CD4-positive, alpha-beta T cell treated with Interleukin-21 for 1 hour (primary cell): Measurements from ENCODE around the gene OR13G1.
"Not testable (repeated sequence)": the region's sequence is repeated elsewhere in the genome, so short reads cannot be mapped to it uniquely, and the experiment has no call there.

ENCODE experiments used
- DNase-seq: peaks from one replicate; pipeline ENCODE4 v3.0.0-alpha.2; 2020

The OR13G1 gene, protein sequence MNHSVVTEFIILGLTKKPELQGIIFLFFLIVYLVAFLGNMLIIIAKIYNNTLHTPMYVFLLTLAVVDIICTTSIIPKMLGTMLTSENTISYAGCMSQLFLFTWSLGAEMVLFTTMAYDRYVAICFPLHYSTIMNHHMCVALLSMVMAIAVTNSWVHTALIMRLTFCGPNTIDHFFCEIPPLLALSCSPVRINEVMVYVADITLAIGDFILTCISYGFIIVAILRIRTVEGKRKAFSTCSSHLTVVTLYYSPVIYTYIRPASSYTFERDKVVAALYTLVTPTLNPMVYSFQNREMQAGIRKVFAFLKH

DNA sequence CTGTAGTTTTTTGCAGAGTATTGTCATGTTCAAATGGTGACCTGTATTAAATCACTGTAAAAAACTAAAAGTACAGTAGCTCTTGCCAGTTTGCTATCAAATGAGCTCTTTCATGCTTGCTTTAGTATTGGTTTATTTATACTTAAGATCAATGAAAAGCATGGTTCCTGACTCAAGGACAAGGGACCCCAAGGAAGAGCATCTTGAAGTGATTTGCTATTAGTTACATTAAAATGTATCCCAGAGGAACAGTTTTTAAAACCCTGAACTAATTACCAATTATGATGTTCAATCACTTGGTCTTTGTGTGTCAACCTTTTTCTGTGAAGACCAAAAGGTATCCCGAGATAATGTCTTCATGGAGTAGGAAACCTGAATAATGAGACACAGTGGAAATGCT lies at the start of gene OR13G1:
OR13G1 (minus strand) TSS at position 101 of the 400 bp plus-strand sequence. CDS start 6,698 bp downstream, outside the sequence.
- no peak for DNase-seq

GRCh38 chr1:247721222-247721621 lies 41.7 kb upstream of the OR13G1 start:
- no peak for DNase-seq

GRCh38 chr1:247716546-247716945 lies 37.0 kb upstream of the OR13G1 start, which contains the start of gene OR6F1:
Gene OR6F1 (minus strand): TSS chr1:247716646. CDS start chr1:247712755, 3,891 bp downstream.
- no peak for DNase-seq

DNA sequence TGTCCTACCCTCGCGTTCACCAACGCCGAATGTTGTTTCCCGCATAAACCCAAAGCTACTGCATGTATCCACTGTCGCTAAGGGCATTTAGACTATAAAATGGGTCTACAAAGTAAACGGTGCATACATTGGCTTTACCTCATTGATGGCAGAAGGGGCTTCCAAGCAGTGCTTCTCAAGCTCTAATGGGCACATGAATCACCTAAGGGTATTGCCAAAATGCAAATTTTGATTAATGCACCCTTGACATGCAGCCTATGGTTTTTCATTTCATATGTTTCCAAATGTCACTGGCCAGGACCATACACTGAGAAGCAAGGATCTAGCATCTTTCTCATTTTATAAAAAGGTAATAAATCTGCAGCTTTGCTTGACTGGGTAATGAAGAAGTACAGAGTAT lies 34.2 kb upstream of the OR13G1 start:
- DNase-seq = no peak

GRCh38 chr1:247710681-247711080 lies 31.1 kb upstream of the OR13G1 start:
- not testable (repeated sequence) for DNase-seq

- DNase-seq = no peak
These were observed 21.8 kb upstream of the OR13G1 start for GRCh38 chr1:247701338-247701737.

DNA sequence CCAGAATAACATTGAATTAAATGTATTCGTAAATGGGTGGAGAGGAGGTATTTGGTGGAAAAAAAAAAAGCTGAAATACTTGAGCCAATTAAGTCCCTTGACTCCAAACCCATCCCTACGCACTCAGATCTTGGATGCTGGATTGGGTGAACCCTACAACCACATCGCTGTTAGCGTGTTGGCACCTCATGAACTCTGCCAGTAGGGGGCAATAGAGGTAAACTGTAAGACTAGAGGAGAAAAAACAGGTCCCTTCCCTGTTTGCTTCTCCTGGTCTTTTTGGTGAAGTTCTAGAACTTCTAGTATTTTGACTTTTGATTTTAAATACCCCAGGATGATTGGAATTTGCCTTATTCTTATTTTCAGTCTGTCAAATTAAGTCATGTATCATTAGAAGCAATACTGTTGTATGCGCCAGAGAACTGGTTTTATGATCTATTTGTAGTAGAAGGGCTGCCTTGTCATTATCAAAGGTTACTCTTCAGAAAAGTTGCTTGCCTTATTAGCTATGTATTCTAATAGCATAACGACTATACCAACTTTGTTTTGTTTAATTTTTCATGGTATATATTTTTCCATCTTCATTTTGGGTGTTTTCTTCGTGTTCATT lies 1.9 kb upstream of the OR13G1 start:
- peak; percentile 27 for DNase-seq

DNA sequence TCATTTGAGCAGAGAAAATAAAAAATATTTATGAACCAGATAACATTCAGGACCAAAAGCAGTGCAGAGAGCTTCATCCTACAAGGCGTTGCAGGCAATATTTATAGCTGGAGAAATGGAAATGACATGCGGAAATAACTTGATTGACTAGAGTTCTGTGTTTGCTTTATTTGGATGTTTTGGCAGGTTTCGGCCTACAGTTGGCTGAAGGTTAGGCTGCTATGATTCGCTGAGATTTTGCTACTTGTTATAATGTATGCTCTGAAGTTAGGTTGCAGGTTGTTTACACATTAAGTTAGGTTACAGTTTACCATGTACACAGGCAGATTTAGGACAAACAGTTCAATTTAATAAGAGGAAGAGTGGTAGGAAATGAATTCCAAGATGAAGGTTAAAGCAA lies 632 bp upstream of the OR13G1 start:
- no peak for DNase-seq

- DNase-seq = no peak
These were observed 10.3 kb downstream of the OR13G1 start for GRCh38 chr1:247669225-247669624.

- DNase-seq = no peak
These were observed 23.2 kb downstream of the OR13G1 start for GRCh38 chr1:247656221-247656875.

- DNase-seq = no peak
These were observed 26.5 kb downstream of the OR13G1 start for GRCh38 chr1:247653040-247653439.

- no peak for DNase-seq
These were observed 31.7 kb downstream of the OR13G1 start for GRCh38 chr1:247647864-247648263.

- no peak for DNase-seq
These were observed 32.7 kb downstream of the OR13G1 start for GRCh38 chr1:247646867-247647266.

- DNase-seq = no peak
These were observed 36.8 kb downstream of the OR13G1 start for GRCh38 chr1:247642742-247643141.

GRCh38 chr1:247639381-247639981 lies 40.1 kb downstream of the OR13G1 start:
- peak; percentile 23 for DNase-seq

- DNase-seq = no peak
These were observed 40.8 kb downstream of the OR13G1 start for GRCh38 chr1:247638781-247639180.

DNA sequence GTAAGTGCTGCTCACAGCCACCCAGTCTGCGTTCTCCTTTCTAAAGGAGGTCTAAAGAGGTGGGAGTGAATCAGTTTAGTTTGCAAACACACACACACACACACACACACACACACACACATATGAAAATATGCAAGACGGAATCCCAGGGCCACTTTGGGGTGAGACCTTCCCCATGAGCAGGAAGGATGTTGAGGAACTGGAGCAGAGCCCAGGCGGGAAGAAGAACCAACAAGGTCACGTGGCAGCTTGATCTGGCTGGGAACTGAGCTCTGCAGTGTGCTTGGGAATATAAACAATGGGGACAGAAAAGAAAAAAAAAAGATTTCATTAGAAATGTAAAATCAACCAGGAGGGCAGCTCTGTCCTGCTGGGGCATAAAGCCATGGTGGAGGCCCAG lies 41.5 kb downstream of the OR13G1 start:
- no peak for DNase-seq

DNA sequence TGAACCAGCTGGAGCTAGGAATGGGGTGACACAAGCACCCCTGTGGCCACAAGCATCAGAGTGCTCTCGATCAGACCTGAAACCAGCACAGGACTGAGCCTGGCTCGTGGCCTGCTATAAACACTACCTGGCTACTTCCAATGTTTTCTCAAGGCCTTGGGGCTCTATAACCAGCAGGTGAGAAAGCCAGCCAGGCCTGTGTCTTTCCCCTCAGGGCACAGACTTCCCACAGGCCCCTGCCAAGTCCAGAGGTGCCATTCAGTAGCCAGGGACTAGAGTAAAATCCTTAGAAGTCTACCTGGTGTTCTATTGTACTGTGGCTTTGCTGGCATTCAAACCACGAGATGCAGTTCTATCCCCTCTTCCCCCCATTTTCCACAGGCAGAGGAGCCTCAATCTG lies 51.6 kb downstream of the OR13G1 start:
- no peak for DNase-seq
